Kidney capillary endothelial cell (primary cell): Measurements from ENCODE around the gene ERICH6B.
A peak's percentile ranks its signal among the peaks of the same experiment; 100 is the strongest.

ENCODE experiments used
- DNase-seq: peaks from one replicate; pipeline ENCODE4 v3.0.0-alpha.2; 2018; ENCODE audit warnings: low spot score

The ERICH6B gene

DNA sequence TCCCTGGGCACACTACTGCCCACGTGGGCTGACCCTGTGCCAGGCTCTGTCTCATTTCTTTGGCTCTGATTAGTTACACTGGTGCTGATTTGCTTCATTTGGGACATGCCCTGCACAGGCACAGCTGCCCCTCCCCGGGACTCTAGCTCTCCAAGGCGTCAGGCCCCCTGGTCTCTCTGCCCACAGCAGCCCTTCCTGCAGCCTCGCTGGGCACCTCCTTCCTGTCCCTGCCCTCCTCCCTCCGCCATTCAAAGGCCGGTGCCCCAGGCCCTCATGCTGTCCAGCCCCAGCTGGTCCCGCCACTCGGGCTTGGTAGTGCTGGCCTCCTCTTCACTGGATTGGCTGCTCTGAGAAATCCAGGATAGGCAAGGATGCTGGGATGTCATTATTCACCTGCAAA lies 73.1 kb downstream of the ERICH6B start:
- no peak for DNase-seq

DNA sequence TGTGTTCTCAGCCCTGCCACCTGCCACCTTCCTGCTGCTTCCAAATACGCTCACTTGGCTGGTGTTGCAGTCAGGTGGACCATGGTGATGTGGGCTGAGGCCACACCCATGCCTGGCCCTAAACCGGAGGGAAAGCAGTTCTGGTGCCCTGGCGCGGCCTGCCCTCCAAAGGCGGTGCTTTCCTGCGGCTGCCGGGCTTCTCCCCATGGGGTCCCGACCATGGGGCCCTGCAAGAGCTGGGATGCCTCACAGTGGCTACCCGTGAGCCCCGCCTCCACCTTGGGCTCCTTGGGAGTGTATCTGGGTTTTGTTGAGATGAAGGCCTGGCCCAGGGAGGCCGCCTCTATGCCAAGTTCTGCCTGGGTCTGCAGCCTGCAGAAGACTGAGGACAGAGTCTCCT lies 73.7 kb downstream of the ERICH6B start:
- no peak for DNase-seq

DNA sequence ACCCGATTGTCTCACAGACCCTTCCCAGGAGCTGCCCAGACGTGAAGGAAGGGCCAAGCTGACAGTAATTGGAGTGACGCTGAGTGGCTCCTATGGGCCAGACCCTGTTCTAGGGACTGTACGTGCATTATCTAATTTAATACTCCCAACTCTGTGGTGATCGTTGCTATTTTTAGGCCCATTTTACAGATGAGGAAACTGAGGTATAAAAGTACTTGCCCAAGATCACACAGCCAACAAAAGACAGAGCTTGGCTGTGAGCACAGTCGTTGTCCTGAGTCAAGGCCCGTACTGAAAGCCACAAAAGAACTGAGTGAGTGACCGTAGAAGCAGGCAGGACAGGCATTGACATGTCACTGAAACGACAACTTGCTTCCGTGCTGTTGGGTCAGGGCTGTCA lies 74.7 kb downstream of the ERICH6B start:
- no peak for DNase-seq

DNA sequence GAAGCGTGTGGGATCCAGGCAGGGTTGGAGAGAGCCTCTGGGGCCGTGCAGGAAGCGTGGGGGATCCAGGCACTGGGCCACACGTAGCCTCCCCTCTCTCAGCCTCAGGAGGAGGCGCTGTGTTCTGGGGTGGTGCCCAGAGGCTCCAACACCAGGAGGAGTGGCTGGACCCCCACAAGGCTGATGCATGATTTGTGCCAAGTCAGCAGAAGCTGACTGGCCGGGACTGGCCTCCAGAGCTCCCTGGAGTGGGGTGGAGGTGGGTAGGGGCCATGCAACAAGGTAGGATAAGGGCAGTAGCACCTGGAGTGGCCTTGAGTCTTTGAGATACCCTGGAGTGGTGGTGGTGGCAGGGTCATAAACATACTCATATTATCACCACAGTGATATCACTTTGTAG lies 75.3 kb downstream of the ERICH6B start:
- no peak for DNase-seq

DNA sequence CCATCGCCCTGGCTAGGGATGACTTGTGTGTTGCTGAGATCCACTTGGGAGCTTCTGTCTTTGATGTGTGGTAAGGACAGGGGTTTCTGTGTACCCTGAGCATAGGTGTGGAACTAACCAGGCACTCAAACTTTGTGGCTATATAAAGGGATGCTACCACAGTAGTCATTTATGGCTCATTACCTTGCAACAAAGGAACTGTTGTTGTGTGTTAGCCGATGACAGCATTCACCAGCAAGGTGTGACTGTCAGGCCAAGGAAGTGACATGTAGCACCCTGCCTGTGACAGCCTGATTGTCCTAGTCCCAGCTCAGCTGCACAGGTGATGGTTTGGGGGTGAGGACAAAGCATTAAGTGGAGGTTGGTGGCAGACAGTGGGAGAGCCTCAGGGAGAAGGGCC lies 77.2 kb downstream of the ERICH6B start:
- no peak for DNase-seq

DNA sequence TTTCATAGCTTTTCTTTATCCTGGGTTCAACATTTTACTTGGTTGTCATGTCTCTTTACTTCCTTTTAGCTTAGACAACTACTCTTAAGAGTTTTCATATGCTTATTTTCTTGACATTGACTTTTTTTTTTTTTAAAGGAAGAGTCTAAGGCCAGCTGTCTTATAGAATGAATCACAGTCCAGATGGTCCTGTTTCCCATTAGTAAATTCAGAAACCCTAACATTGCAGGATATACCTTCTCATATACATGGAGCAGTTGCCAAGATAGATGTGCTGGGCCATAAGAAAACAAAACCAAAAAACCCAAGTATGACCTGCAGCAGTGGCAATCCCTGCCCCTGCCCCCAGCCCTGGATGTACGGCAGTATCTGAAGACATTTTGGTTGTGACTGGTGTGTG lies 78.0 kb downstream of the ERICH6B start:
- DNase-seq, result peak; percentile 23

DNA sequence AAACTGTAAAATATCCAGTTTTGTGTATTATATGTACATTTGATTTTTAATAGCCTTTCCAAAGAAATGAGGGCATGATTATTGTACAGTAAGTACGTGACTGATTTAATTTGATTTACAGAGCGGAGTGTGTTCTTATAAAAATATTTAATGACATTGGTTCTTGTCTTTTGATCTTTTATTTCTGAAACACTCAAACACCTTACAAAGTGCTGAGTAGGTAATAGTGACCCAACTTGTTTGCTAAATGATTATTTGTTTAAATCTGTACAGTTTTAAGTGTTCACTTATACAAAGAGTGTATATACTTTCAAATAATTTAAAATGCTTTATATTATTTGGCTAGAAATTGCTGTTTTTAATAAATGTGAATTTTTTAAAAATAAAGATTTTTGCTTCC lies 79.3 kb downstream of the ERICH6B start:
- no peak for DNase-seq

DNA sequence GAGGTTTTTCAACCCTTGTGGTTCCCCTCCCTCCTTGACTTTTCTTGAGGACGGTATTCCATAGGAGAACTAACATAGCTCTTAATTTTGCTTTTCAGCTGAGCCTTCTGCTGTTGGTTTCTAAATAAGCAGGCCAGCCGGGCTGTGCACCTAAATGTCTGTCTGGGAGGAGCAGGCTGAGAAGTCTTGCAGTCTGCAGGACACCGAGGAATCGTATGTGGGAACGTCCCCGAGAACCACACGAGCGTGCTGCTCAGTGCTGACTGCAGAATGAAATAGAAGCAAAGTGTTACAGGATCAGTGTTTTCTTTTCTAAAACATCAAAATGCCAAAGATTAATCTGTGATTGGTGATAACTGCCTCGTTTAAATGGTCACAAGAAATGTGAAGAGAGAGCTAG lies 80.9 kb downstream of the ERICH6B start:
- no peak for DNase-seq

DNA sequence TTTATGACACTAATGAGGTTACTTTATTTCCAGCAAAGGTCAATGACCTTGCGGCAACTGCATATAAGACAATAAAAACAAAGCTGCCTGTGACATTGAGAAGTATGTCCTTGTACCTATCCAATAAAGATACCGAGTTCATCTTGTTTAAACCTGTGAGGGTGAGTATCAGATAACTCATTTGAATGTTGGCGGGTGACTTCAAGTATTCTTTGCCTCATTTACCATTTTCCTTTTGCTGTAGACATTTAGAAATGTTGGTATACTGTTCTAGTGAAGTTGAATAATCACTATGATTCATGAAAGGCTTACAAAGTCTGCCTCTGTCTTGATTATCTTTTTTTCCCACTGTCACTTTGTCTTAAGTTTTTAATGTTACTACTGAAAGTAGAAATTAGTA lies 85.8 kb downstream of the ERICH6B start:
- no peak for DNase-seq

DNA sequence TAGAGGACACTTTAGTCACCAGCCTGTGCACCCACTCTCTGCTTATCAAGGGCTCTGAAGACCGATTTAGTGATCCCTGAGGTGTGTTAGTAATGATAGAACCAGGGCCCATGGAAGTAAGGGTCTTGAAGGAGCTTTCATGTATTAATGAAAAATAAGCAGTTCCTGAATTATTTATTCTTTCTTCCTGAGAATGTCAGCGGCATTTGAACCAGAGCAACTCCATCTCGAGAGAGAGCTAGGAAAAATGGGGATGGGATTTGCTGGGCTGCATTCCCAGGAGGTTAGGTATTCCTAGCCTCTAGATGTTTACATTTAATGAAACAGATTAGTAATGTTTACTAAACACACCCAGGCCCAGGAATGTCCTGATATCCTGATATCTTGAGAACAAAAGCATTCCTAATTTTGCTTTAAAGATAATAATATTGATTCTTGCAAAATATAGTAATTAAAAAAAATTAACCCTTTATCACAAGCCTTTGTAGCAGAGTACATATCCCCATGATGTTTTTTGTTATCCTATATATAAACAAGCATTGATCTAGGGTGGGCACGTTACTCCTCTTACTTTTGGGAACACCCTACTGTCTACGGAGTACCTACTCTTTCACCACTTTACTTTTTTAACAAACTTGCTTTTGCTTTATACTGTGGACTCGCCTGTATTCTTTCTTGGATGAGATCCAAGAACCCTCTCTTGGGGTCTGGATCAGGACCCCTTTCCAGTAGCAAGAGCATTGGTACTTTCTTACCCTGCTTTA lies 87.7 kb downstream of the ERICH6B start:
- no peak for DNase-seq

DNA sequence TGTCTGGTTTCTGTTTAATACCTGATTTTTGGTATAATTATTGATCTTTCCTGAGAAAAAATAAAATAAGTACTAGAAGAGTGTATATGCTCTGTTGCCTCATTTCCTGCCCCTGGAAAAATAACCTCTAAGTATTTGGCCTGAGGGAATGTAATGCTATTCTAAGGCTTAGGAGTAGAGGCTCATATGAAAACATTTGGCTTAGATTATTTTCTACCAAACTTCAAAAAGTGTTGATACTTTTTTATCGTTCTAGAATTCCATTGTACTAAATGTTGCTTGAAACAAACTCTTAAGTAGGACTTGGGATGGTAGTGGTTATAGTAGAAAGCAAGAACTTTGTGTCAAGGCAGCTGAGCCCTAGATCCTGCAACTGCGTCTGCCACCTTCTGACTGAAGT lies 93.0 kb downstream of the ERICH6B start:
- DNase-seq, result no peak

DNA sequence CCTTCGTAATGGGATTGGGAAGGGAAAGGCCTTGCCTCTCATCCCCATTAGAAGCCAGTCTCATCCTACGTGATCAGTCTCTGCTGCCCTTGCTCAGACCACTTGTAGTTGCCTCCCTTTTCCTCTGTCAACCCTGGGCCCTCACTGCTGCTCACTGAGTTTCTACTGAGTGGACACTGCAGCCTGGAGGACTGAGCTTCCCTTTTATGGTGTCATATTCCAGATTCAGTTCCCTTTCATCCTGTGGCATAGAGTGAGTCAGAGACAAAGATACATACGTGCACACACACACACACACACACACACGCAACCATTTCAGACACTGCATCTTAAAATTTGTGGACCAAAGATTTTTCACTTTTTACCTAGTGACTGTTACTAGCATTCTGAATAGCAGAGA lies 94.2 kb downstream of the ERICH6B start:
- no peak for DNase-seq

DNA sequence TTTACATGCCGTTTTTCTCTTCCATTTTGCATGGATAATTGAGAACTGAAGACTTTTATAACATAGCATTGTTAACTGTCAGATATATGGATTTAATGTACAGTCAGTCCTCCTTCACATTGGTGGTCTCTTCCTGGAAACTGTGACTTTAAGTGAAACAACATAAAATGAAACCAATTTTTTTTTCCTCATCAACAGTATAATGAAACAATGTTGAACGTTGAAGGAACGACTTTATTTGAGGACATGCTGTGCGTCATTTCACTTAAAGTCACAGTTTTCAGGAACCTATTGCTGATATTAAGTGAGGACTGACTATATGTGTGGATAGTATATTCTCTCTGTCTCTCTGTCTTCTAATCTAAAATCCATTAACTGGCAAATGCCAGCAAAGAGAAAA lies 96.0 kb downstream of the ERICH6B start:
- no peak for DNase-seq

DNA sequence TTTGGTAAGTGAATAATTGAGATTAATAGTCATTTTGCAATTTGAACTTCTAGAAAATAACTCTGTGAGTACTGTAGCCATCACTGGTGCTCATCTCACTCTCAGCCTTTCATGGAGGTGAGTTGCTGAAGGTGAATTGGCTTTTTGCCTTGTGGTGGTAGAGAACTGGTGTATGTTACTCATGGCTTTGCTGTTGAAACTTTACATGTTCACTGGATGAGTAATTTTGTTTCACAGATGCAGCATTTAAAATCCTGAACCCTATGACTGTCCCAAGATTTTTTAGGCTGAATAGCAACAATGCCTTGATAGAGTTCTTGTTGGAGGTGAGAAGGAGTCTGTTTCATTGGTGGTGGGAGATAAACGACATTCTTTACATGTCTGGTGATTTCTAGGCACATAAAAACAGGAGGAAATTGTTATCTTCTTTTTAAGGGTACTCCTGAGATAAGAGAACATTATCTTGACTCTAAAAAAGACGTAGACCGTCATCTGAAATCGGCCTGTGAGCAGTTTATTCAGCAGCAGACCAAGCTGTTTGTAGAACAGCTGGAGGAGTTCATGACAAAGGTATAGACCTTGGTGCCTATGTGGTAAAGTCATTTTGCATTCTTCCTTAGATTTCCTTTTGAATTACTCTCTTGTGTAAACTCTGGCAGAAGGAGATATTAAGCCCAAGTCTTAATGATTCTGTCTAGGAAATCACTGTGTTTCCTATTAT lies 96.9 kb downstream of the ERICH6B start:
- no peak for DNase-seq

DNA sequence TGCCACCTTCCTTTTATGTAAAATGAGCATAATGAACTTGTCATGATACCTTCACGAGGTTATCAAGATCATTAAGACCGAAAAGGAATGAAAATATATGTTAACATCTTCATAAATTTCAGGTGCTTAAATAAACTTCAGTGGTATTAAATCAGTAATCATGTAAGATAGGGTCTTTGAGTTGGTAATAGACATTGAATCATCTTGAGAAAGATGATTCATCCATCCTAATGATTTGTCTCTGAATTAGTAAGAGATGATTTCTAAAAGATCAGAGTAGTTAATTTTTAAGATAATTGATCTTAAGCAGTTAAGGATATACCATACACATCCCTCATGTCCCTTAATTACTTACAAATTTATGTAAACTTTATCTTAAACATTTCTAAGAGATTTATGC lies 98.8 kb downstream of the ERICH6B start:
- no peak for DNase-seq

DNA sequence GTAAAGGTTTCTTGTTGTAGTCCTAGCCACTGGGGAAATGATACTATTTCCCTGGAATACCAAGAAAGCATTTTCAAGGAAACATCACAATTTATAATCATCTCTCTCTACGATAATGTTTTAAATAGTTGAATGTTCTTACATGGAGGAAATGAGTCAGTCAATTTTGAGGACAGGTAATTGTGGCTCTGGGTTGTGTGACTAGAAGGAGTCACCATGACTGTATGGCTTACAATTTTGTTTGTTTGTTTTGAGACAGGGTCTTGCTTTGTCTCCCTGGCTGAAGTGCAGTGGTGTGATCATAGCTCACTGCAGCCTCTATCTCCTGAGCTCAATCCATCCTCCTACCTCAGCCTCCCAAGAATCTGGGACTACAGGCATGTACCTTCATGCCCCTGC lies 103.4 kb downstream of the ERICH6B start:
- peak; percentile 84 for DNase-seq

DNA sequence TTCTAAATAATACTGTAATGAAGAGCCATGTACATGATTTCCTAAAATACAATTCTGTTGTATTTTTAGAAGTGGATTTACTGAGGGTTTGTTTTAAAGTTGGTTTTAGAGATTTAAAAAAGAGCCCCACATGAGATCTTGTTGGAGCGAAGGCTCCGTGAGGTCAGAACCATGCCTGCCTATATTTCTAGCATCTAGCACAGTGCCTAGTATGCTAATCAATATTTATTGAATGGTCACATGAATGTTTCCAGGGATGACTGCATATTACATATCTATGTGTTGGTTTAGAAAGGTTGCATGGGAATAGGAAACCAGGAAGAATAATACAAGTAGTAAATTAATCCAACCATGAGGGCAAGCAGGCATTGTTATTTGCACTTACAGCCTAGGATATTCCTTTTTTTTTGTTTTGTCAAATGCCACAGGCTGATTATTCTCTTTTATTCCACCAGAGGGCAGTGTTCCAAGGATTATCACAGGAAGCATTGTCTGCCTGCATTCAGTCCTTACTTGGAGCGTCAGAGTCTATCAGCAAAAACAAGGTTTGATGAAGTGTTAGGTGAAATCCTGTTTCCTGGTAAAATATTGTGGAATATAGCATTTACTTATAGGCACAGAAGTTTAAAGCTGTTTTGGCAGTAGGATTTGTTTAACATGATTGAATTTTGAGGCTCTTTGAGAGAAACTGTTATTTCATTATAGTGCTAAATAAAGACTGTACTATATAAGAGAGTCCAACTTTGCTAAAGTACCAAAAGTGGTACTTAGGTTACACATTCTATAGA lies 104.0 kb downstream of the ERICH6B start:
- peak; percentile 86 for DNase-seq

DNA sequence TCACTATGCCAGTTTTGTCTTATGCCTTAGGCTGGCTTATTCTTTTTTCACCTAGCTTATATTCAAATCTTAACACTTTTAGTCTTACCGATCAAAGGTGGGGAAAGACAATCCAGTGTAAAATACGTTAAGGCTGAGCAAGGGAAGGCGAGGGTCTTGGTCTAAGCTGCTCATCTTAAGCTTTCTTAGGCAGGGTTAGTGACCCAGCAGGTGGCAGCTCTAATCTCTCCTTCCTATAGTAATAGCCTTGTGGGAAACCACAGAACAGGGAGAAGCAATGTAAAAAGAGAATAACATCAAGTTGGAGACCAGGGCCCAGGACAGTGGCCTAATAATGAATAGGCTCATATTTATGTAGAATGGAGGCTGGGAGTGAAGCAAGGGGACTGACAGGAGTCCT lies 104.9 kb downstream of the ERICH6B start:
- no peak for DNase-seq

DNA sequence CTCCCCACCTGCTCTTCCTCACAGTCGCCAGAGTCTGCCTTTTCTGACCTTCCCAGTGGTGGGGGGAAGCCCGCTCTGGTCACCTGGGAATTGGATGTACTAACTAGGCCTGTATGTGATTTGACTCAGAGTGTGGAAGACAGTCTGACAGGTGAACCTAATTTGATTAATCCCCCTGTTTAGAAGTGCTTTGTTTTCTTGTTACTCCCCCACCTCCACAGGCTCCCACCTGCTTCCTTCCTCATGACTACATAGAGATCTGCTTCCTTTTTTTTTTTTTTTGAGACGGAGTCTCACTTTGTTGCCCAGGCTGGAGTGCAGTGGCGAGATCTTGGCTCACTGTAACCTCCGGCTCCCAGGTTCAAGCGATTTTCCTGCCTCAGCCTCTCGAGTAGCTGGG lies 106.8 kb downstream of the ERICH6B start:
- DNase-seq, result no peak

DNA sequence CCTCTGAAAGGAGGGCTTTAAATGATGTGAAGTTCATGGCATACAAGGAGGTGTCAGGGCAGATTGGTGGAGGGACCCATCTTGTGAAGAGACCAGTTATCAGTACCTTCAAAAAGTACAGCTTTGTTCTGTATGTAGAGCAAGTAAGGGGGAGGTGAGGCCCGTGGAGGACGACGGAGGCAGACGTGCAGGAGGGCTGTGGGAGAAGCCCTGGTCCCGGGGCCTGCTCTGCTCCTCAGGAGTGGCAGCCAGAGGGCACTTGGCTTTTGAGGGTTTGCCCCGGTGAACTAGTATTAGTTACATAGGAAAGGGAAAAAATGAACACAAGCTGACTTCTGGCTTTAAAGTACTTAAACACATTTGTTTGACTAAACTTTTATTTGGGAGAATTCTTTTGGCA lies 108.7 kb downstream of the ERICH6B start:
- no peak for DNase-seq

DNA sequence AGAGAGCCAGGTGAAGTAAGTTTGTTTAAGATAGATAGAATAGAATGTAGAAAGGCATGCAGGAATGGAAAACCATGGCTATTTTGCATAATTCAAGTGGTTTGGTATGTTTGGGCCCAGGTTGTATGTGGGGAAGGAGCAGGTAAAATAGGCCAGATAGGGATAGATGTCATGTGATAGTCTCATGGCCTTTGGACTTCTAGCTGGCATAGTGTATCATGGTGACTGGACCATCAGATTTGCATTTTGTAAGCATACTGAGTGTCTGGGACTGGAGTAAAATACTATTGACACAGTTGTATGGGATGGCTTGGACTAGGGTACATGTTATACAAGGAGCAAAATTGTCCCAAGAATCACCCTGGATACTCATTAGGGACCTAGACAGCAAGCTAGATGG lies 111.9 kb downstream of the ERICH6B start:
- no peak for DNase-seq

DNA sequence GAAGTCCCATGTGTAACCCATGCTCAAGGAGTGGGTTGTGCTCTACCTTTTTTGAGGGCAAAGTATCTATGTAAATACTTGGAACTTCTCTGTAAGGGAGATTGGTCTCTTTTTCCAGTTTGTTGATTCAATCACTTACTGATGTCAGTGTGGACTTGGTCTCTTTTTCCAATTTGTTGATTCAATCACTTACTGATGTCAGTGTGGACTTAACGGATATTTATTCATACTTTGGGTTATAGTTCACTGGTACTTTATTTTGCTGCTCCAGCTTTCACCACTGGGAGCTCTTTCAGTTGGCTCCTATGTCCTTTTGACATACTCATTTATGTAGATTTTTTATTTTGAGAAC lies 114.4 kb downstream of the ERICH6B start:
- no peak for DNase-seq

DNA sequence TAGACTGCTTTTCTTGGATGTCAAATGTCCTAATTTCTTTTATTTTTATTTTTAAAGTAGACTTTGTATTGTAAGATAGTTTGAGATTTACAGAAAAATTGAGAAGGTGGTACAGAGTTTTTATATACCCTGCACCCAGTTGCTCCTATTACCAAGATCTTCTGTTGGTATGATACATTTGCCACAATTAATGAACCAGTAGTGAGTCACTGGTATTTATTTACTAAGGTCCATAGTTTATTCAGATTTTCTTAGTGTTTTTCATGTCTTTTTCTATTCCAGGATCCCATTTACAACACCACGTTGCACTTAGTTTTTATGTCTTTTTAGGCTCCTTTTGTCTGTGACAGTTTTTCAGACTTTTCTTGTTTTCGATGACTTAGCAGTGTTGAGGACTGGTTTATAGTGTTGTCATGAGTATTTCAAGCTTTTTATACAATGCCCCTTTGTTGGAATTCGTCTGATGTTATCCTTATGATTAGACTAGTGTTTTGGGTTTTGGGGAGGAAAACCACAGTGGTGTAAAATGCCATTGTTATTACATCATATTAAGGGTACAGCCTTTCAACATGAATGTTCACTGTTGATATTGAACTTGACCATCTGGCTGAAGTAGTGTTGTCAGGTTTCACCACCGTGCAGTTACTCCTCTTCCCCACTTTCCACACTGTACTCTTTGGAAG lies 114.9 kb downstream of the ERICH6B start:
- DNase-seq, result no peak
